ENCODE measurements around the gene ARG1.
A peak's percentile ranks its signal among the peaks of the same experiment; 100 is the strongest.
"Not testable (repeated sequence)": the region's sequence is repeated elsewhere in the genome, so short reads cannot be mapped to it uniquely, and the experiment has no call there.

Gene ARG1

DNA sequence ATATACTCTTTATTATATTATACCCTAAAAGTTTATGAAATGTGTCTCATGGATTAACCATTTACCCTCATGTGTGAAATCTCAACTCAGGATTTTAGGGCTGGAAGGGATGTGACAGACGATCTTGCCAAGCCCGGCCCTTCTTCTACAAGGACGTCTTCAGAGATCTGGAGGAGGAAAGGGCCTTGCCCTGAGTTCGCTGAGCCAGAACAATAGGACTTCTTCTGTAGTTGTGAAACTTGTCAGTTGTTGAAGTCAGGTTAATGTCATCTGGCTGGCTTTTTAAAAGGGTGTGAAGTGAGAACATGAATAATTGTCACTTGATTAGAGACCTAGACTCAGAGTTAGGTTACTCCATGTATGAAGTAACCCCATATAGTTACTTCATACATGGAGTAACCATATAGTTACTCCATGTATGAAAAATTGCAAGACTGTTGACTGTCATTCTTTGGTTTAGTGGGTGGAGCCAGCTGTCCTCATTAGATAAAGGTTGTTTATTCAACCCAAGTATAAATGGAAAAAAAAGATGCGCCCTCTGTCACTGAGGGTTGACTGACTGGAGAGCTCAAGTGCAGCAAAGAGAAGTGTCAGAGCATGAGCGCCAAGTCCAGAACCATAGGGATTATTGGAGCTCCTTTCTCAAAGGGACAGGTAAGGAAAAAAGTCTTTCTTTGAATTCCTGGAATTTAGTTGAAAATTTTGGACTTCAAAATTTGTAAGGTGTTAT lies at the start of gene ARG1:
TSS of gene ARG1 (plus strand) at position 541 of the 730 bp plus-strand sequence. CDS start at position 598, 57 bp downstream.
- DNase-seq = no peak

GRCh38 chr6:131523988-131524673 lies 48.9 kb upstream of the ARG1 start:
- no peak for DNase-seq

GRCh38 chr6:131524695-131525336 lies 48.2 kb upstream of the ARG1 start:
- no peak for DNase-seq

DNA sequence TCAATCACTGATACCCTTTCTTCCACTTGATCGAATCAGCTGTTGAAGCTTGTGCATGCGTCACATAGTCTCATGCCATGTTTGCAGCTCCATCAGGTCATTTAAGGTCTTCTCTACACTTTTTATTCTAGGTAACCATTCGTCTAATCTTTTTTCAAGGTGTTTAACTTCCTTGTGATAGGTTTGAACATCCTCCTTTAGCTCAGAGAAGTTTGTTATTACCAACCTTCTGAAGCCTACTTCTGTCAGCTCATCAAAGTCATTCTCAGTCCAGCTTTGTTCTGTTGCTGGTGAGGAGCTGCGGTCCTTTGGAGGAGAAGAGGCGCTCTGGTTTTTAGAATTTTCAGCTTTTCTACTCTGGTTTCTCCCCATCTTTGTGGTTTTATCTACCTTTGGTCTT lies 42.1 kb upstream of the ARG1 start:
- not testable (repeated sequence) for DNase-seq

DNA sequence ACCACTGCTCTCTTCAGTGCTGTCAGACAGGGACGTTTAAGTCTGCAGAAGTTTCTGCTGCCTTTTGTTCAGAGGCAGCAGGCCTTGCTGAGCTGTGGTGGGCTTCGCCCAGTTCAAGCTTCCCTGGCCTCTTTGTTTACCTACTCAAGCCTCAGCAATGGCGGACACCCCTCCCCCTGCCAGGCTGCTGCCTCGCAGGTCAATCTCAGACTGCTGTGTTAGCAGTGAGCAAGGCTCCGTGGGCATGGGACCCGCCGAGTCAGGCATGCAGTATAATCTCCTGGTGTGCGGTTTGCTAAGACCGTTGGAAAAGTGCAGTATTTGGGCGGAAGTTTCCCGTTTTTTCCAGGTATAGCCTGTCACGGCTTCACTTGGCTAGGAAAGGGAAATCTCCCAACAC lies 41.3 kb upstream of the ARG1 start:
- DNase-seq = not testable (repeated sequence)

GRCh38 chr6:131532580-131533039 lies 40.4 kb upstream of the ARG1 start:
- peak; percentile 69 for DNase-seq

DNA sequence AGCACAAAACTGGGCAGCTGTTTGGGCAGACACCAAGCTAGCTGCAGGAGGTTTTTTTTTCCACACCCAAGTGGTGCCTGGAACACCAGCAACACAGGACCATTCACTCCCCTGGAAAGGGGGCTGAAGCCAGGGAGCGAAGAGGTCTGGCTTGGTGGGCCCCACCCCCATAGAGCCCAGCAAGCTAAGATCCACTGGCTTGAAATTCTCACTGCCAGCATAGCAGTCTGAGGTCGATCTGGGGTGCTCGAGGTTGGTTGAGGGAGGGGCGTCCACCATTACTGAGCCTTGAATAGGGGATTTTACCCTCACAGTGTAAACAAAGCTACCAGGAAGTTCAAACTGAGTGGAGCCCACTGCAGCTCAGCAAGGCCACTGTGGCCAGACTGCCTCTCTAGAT lies 34.4 kb upstream of the ARG1 start:
- DNase-seq = not testable (repeated sequence)

GRCh38 chr6:131545317-131545716 lies 27.7 kb upstream of the ARG1 start:
- no peak for DNase-seq

DNA sequence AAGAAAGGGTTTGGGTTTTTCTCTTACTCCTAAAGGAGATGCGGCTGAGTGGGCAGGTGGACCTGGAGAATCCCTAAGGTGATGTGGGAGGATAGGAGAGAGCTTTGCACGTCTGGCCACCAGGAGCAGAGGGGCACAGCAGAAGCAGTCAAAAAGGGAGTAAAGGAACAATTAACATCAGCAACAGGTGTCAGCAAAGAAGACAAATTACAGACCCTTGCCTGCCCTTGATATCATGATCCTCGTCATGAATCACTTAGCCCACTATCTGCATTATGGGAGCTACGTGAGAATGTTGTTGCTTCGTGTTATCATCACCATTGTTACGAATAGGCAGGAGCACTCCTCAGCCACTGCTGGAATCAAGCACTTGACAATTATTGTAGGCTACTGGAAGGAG lies 25.5 kb upstream of the ARG1 start:
- DNase-seq = no peak

DNA sequence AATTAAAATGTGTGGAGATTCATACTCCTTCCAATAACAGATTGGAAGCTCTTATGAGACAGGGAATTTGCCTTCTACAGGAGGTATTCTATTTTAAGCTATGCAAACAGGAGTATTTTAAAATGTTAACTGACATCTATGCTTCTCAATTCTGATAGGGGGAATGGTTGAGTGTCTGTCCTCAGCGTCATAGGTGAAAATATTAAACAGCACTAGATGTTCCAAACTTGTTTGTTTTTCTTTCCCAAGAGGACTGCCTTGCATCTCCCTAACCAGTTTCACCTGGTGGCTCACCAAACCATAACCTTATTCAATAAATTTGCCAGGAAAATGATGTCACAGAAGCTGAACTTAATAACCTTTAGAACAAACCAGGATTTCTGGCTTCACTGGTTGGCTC lies 24.6 kb upstream of the ARG1 start:
- DNase-seq = no peak

DNA sequence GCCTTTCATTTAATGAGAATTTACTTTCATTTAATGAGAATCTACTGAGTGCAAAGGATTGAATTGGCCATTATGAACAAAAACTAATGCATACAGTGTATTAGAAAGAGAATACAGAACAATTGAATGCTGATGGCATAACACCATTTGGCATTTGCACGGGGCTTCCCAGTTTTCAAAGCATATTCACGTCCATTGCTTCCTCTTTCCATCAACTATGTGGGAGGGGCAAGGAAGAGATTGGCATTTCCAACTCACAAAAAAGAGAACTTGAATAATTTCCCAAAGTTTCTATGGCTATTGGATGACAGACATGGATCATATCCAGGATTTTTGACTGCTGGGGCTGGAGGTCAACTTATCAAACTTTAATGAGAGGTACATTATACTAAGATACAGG lies 23.2 kb upstream of the ARG1 start:
- no peak for DNase-seq

GRCh38 chr6:131551902-131552301 lies 21.1 kb upstream of the ARG1 start:
- DNase-seq = no peak

GRCh38 chr6:131552572-131552971 lies 20.5 kb upstream of the ARG1 start:
- no peak for DNase-seq

DNA sequence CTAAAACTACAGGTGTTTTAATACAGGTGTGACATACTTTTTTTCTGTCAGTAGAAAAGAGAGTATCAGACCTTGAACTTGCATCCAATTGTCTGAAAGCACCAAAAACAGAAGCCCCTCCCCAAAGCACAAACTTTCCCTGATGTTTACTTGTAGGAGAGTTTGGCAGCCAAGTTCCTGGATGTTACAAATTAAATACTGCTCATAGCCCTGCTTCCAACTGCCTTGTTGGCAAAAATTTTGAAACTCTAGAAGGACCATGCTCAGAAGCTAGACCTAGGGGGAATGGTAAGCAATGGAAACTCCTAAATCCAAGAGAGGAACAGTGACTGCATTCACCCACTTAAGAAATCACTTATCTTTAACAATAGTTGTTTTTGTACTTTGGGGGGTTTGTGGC lies 17.0 kb upstream of the ARG1 start:
- DNase-seq = no peak

DNA sequence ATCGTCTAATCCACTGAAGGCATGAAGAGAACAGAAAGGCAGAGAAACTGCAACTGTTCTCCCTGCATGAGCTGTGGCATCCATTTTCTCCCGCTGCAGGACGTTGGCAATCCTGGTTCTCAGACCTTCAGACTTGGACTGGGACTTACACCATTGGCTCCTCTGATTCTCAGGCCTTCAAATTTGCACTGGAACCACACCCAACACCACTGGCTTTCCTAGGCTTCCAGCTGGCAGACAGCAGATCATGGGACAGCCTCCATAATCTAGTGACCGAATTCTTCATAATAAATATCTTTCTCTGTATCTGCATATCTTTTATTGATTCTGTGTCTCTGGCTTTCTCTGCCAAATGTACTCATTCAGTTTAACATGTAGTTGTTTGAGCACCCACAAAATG lies 14.1 kb upstream of the ARG1 start:
- no peak for DNase-seq

DNA sequence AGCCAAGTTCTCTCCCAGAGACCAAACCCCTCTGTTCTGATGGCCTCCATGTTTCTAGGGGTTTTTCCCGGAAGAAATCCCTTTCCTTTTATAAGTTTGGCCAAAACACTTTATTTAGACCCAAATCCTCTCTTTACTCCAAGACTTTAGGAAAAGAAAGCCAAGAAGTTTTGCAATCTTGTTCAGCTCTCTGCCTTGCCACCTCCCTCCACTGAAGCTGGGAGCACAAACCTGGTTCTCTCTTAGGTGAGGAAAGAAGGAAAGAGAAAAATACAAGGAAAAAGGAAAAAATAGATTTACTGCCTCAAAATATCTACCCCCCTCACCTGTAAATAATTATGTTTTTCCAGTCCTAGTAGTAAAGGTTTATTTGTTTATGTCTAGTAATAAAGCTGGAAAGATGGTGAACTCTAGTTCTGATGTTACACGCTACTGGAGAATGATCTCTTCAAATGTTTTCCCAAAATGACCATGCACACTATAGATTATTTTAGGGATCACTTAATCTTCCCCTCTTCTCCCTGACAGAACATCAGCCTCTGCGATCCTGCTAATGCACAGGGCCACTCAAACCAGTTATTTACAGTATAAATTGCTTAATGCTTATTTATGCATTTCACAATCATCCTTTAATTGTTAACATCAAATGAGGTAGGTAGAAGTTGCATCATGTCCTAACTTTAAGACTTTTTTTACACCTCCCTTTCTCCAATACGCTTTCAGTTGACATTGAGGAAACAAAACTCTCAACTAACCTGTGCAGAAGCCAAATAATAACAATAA lies 10.9 kb upstream of the ARG1 start:
- no peak for DNase-seq

- no peak for DNase-seq
Observed at GRCh38 chr6:131565056-131565455, 8.0 kb upstream of the ARG1 start.

DNA sequence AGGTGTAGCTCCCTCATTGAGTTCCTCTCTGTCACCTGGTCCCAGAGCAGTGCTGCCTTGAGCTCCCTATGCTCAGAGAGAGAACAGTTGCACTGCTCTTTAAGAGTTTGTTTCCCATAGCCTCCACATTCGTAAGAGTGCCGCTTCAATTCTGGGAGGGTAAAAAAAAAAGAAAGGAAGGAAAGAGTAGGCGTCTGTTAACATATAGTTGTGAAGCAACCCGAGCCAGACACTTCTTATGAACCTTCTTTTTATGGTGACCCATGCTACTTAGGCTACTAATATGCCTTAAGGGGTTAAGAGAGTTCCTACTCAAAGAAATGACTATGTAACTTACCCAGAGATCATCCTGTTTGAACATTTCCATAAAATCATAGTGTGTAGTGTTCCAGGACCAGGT lies 4.3 kb upstream of the ARG1 start:
- DNase-seq = no peak

DNA sequence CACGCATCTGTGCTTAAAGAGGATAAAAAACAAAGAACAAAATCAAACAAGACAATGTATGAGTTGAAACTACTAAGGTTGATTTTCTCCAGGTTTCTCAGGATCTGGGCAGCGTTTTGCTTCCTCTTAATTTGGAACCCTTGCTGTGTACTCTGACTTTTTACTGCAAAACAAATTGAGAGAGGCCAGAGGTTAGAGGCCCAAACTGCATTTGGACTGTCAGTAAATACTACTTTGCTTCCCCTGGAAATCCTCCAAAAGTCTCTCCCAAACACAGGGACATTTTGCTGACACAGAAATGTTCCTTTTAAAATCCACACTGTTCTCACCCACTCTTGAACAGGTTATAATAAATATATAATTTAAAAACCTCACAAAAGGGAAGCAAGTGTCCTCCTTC lies 1.1 kb downstream of the ARG1 start:
- DNase-seq = no peak

GRCh38 chr6:131574686-131575085 lies 1.7 kb downstream of the ARG1 start:
- no peak for DNase-seq

GRCh38 chr6:131575834-131576478 lies 2.9 kb downstream of the ARG1 start:
- DNase-seq = no peak

DNA sequence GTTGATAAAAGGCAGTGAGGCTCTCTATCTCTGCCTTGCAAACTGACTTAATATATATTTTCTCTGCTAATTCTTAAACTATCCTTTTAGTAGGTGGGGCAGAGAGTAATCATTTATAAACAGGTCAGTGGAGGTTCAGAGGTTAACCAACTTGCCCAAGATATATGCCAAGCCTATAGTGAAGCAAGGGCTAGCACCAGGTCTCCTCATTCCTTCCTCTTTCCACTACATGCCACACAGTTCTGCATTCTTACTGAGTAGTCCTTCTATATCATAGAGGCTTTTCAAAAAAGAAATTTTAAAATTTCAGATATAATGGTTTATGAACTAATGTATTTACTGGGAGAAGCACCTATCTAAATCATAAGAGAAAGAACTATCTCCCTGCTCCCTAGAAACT lies 8.5 kb downstream of the ARG1 start:
- DNase-seq = no peak

GRCh38 chr6:131586543-131586942 lies 13.5 kb downstream of the ARG1 start:
- no peak for DNase-seq

Measured in activated naive CD4-positive, alpha-beta T cell treated with anti-CD3 and anti-CD28 coated beads, Interleukin-2, amount 50 U/mL, for 16 hours (primary cell).